ENCODE results near the gene RNASET2.
"Not testable (repeated sequence)": the region's sequence is repeated elsewhere in the genome, so short reads cannot be mapped to it uniquely, and the experiment has no call there.

Gene RNASET2

DNA sequence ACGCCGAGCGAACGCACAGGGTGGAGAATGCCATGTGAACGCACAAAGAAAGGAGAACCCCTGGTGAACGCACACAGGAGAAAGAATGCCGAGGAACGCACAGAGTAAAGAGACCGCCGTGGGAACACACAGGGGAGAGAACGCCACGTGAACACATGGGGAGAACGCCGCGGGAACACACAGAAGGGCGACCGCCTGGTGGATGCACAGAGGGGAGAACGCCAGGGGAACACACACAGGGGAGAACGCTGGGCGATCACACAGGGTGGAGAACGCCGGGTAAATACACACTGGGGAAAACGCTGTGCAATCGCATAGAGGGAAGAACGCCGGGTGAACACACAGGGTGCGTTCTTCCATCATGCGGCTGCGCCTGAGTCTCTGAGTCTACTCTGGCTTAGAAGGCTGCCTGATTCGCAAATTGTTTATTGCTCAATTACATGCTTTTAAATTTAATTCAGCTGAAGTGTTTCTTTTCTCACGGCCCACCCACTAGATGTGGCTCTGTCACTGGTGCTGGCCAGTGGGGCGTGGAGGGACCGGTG is 54.1 kb downstream of the RNASET2 start:
- no peak for DNase-seq (ENCODE audit: low spot score)

DNA sequence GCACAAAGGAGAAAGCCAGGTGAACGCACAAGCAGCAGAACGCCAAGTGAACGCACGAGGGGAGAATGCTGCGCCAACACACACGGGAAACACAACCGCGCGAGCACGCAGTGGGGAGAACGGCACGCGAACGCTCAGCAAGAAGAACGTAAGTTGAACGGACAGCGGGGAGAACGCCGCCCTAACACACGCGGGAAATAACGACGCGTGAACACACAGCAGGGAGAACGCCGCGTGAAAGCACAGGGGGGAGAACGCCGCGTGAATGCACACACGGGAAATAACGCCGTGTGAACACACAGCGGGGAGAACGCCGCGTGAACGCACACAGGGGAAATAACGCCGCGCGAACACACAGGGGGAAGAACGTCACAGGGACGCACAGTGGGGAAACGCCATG is 54.7 kb downstream of the RNASET2 start:
- DNase-seq (ENCODE audit: low spot score), result no peak

DNA sequence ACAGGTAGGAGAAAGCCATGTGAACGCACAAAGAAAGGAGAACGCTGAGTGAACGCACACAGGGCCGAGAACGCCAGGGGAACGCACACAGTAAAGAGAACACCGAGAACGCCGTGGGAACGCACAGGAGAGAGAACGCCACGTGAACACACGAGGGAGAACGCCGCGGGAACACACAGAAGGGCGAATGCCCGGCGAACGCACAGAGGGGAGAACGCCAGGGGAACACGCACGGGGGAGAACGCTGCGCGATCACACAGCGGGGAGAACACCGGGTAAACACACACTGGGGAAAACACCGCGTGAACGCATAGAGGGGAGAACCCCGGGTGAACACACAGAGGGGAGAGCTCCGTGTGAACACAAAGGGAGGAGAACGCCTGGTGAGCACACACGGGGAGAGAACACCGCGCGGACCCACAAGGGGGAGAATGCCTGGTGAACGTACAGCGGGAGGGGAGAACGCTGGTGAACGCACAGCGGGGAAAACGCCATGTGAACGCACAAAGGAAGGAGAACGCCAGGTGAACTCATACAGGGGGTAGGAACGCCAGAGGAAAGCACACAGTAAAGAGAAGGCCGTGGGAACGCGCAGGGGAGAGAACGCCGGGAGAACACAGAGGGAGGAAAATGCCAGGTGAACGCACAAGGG is 55.3 kb downstream of the RNASET2 start:
- DNase-seq (ENCODE audit: low spot score), result no peak

DNA sequence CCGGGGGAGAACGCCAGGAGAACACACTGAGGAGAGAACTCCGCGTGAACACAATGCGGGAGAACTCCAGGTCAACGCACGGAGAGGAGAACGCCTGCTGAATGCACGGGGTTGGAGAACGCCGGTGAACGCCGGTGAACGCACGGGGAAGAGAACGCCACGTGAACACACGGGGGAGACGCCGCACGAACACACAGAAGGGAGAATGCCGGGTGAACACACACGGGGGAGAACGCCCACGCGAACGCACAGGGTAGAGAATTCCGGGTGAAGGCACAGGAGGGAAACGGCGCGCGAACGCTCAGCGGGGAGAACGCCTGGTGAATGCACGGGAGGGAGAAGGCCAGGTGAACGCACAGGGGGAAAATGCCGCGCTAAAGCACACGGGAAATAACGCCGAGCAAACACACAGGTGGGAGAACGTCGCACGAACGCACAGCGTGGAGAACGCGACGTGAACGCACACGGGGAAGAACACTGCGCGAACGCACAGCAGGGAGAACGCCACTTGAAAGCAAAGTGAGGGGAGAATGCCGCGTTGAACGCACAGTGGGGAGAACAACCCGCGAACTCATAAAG is 56.1 kb downstream of the RNASET2 start:
- no peak for DNase-seq (ENCODE audit: low spot score)

DNA sequence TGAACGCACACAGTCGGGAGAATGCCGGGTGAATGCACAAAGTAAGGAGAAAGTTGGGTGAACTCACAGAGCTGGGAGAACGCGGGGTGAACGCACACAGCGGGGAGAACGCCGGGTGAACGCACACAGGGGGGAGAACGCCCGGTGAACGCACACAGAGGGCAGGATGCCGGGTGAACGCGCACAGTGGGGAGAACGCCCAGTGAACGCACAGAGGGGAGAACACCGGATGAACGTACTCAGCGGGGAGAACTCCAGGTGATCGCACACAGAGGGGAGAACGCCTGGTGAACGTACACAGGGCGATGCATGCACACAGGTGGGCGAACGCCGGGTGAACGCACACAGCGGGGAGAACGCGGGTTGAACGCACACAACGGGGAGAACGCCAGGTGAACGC is 57.4 kb downstream of the RNASET2 start:
- DNase-seq (ENCODE audit: low spot score), result no peak

DNA sequence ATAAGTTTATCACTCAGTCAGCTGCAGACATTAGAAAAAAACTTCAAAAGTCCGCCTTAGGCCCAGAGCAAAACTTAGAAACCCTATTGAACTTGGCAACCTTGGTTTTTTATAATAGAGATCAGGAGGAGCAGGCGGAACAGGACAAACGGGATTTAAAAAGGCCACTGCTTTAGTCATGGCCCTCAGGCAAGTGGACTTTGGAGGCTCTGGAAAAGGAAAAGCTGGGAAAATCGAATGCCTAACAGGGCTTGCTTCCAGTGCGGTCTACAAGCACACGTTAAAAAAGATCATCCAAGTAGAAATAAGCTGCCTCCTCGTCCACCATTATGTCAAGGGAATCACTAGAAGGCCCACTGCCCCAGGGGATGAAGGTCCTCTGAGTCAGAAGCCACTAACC is 61.7 kb downstream of the RNASET2 start:
- not testable (repeated sequence) for DNase-seq (ENCODE audit: low spot score)

DNA sequence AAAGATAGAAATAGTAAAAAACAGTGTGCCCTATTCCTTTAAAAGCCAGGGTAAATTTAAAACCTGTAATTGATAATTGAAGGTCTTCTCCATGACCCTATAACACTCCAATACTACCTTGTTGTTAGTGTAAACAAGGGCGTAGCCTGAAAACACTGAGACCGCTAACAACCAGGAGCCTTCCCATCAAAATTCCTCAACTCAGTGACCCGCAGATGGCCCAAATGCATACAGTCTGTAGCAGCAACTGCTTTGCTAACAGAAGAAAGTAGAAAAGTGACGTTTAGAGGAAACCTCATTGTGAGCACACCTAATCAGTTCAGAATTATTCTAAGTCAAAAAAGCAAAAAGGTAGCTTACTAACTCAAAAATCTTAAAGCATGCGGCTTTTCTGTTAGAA is 63.9 kb downstream of the RNASET2 start:
- not testable (repeated sequence) for DNase-seq (ENCODE audit: low spot score)

DNA sequence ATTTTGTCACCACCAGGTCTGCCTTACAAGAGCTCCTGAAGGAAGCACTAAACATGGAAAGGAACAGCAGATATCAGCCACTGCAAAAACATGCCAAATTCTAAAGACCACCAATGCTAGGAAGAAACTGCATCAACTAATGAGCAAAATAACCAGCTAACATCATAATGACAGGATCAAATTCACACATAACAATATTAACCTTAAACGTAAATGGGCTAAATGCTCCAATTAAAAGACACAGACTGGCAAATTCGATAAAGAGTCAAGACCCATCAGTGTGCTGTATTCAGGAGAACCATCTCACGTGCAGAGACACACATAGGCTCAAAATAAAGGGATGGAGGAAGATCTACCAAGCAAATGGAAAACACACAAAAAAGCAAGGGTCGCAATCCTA is 69.6 kb downstream of the RNASET2 start:
- DNase-seq (ENCODE audit: low spot score), result not testable (repeated sequence)

DNA sequence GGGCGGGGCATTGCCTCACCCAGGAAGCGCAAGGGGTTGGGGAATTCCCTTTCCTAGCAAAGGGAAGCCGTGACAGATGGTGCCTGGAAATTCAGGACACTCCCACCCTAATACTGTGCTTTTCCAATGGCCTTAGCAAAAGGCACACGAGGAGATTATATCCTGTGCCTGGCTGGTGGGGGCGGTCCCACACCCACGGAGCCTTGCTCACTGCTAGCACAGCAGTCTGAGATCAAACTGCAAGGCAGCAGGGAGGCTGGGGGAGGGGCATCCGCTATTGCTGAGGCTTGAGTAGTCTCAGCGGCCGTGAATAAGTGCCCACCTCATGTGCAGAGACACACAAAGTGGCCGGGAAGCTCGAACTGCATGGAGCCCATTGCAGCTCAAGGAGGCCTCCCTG is 71.4 kb downstream of the RNASET2 start:
- DNase-seq (ENCODE audit: low spot score), result not testable (repeated sequence)

DNA sequence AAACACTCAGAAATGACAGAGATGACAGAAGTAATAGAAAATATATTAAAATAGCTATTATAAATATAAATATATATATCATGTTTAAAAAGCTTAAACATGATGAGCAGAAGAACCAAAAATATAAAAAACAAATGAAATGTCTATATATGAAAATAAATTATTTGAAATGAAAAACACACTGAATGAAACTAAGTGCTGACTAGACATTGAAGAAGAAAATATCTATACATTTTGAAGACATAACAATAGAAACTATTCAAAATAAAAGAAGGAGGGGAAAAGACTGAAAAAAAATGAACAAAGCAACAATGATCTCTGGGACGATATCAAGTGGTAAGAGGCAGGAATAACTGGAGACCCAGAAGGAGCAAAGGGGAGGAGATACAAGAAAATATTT is 76.8 kb downstream of the RNASET2 start:
- DNase-seq (ENCODE audit: low spot score), result no peak
